ENCODE data around the gene TBL1Y.

DNA sequence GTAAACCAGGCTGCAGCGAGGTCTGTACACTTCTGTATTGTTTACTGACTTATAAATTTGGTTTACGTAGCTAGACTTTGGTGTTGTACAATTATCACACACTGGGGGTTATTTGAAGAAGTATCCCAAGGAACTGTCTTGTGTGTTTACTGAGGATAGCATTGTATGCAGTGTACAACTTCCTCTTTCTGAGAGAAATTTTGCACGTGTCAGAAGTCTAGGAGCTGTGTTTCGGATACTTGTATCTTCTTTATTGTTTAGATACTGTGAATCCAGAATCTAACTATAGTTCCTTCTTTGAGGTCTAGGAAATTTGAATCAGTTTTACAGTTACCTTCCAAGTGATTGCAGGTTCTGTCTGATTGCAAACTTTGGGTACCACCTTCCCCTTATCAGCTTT lies 64.5 kb downstream of the TBL1Y start:
- TF ChIP-seq BHLHE40 (IDR thresholded peaks at IDR 0.05; ENCODE audit: low read depth, low read length) (no peak), CEBPB (IDR thresholded peaks at IDR 0.05; ENCODE audit: low read depth, low read length) (no peak)
- TF ChIP-seq, protein P1, sequence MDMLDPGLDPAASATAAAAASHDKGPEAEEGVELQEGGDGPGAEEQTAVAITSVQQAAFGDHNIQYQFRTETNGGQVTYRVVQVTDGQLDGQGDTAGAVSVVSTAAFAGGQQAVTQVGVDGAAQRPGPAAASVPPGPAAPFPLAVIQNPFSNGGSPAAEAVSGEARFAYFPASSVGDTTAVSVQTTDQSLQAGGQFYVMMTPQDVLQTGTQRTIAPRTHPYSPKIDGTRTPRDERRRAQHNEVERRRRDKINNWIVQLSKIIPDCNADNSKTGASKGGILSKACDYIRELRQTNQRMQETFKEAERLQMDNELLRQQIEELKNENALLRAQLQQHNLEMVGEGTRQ (IDR thresholded peaks at IDR 0.05; ENCODE audit: low read depth, low read length): no peak
- TF ChIP-seq, protein P2, sequence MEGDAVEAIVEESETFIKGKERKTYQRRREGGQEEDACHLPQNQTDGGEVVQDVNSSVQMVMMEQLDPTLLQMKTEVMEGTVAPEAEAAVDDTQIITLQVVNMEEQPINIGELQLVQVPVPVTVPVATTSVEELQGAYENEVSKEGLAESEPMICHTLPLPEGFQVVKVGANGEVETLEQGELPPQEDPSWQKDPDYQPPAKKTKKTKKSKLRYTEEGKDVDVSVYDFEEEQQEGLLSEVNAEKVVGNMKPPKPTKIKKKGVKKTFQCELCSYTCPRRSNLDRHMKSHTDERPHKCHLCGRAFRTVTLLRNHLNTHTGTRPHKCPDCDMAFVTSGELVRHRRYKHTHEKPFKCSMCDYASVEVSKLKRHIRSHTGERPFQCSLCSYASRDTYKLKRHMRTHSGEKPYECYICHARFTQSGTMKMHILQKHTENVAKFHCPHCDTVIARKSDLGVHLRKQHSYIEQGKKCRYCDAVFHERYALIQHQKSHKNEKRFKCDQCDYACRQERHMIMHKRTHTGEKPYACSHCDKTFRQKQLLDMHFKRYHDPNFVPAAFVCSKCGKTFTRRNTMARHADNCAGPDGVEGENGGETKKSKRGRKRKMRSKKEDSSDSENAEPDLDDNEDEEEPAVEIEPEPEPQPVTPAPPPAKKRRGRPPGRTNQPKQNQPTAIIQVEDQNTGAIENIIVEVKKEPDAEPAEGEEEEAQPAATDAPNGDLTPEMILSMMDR (conservative IDR thresholded peaks at IDR 0.05; ENCODE audit: low read depth, low read length): no peak

All from IMR-90 (cell line).